Measurements from ENCODE around the gene BZW2. TPM values are rescaled to one million over a fixed set of nuclear protein-coding genes. Genes with fewer than 3 reads are reported as not detected.

The BZW2 gene
- total and polyA plus RNA-seq, 2 of the 13 experiments (the other 11 are each of a cell fraction or from before 2014, with no cell fraction given) = 21.8 to 95.2 TPM

DNA sequence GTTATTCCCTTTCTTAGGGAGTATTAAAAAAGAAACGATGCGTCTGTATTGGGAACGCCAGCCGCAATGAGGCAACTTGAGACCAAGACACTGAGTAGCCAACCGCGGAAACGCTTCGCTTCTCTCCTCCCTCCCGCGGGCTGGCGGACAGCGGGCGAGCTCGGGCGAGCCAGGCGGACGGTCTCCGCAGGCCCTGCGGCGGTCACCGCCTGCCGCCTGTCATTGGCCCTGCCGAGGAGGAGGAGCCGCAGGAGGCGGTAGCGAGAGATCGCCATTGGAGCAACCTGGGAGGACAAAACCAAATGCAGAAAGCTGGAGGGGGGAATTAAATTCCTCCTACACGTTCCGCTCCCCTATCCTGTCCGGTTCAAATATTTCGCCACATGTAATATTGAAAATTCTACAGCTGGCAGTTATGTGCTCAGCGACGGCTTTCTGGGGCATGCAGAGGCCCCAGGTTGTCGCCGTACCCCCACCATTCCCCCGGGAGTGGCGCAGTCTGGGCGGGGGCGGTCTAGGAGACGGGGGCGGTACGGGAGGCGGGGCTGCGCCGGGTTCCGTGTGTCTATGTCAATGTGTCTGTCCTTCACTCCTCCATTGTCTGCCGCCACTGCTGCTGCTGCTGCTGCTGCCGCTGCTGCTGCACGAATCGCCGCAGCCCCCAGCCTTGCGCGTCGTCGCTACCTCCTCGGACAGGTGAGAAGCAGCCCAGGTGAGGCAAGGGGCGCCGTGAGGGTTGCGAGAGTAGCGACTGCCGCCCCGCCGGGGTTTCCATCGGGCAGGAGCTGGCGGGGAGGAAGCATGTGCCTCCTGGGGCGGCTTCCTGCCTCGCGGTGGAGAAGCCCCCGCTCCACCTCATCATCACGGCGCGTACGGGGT, at the start of gene BZW2, which contains the start of gene ANKMY2 (continued):
- TF ChIP-seq IKZF4 (CRISPR knock-in tag; IDR thresholded peaks at IDR 0.05; ENCODE audit: borderline replicate concordance, low read depth, not compliant biosample characterization) (peak; percentile 45), KDM4B (CRISPR knock-in tag; IDR thresholded peaks at IDR 0.05) (peak; percentile 74; the same call in 1 of the 2 replicates), ZNF670 (CRISPR knock-in tag; IDR thresholded peaks at IDR 0.05; ENCODE audit: borderline replicate concordance) (peak; percentile 77; the same call in 1 of the 2 replicates), CENPX (CRISPR knock-in tag; IDR thresholded peaks at IDR 0.05) (no peak), PHB2 (IDR thresholded peaks at IDR 0.05; ENCODE audit: partially characterized antibody) (no peak), SNAI1 (CRISPR knock-in tag; IDR thresholded peaks at IDR 0.05; ENCODE audit: borderline replicate concordance) (peak; percentile 78; the same call in 1 of the 2 replicates), KDM1A (CRISPR knock-in tag; IDR thresholded peaks at IDR 0.05) (no peak), MTA3 (CRISPR knock-in tag; IDR thresholded peaks at IDR 0.05) (no peak), HNRNPK (IDR thresholded peaks at IDR 0.05; ENCODE audit: low read depth, low read length, poor library complexity, severe bottlenecking) (no peak), ZNF274 (CRISPR knock-in tag; IDR thresholded peaks at IDR 0.05) (no peak), ZEB1 (IDR thresholded peaks at IDR 0.05; ENCODE audit: insufficient replicate concordance, low read depth) (peak; percentile 46), XRCC5 (optimal IDR thresholded peaks at IDR 0.05; ENCODE audit: low read length) (peak; percentile 51), ZNF556 (CRISPR knock-in tag; IDR thresholded peaks at IDR 0.05; ENCODE audit: borderline replicate concordance) (peak; percentile 16), EHMT2 (IDR thresholded peaks at IDR 0.05; ENCODE audit: borderline replicate concordance, low read depth, low read length) (no peak), ZNF616 (CRISPR knock-in tag; IDR thresholded peaks at IDR 0.05; ENCODE audit: low read depth) (no peak), DR1 (CRISPR knock-in tag; IDR thresholded peaks at IDR 0.05) (peak; percentile 81), HOMEZ (CRISPR knock-in tag; IDR thresholded peaks at IDR 0.05; ENCODE audit: low read depth) (0 out of 2 replicates have a peak, but pooled peaks have one; percentile 9), GPN1 (CRISPR knock-in tag; IDR thresholded peaks at IDR 0.05; ENCODE audit: borderline replicate concordance) (no peak; the same call in 1 of the 2 replicates), HES4 (CRISPR knock-in tag; IDR thresholded peaks at IDR 0.05; ENCODE audit: borderline replicate concordance) (0 out of 2 replicates have a peak, but pooled peaks have one; percentile 20), CHD2 (IDR thresholded peaks at IDR 0.05; ENCODE audit: low read depth, low read length) (no peak)
- TF ChIP-seq, protein P1, sequence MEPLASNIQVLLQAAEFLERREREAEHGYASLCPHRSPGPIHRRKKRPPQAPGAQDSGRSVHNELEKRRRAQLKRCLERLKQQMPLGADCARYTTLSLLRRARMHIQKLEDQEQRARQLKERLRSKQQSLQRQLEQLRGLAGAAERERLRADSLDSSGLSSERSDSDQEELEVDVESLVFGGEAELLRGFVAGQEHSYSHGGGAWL (CRISPR knock-in tag; IDR thresholded peaks at IDR 0.05) = peak; percentile 84; the same call in 1 of the 2 replicates
- TF ChIP-seq, protein P2, sequence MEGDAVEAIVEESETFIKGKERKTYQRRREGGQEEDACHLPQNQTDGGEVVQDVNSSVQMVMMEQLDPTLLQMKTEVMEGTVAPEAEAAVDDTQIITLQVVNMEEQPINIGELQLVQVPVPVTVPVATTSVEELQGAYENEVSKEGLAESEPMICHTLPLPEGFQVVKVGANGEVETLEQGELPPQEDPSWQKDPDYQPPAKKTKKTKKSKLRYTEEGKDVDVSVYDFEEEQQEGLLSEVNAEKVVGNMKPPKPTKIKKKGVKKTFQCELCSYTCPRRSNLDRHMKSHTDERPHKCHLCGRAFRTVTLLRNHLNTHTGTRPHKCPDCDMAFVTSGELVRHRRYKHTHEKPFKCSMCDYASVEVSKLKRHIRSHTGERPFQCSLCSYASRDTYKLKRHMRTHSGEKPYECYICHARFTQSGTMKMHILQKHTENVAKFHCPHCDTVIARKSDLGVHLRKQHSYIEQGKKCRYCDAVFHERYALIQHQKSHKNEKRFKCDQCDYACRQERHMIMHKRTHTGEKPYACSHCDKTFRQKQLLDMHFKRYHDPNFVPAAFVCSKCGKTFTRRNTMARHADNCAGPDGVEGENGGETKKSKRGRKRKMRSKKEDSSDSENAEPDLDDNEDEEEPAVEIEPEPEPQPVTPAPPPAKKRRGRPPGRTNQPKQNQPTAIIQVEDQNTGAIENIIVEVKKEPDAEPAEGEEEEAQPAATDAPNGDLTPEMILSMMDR (CRISPR knock-in tag; IDR thresholded peaks at IDR 0.05) = no peak; the same call in 1 of the 2 replicates
- TF ChIP-seq, protein P3, sequence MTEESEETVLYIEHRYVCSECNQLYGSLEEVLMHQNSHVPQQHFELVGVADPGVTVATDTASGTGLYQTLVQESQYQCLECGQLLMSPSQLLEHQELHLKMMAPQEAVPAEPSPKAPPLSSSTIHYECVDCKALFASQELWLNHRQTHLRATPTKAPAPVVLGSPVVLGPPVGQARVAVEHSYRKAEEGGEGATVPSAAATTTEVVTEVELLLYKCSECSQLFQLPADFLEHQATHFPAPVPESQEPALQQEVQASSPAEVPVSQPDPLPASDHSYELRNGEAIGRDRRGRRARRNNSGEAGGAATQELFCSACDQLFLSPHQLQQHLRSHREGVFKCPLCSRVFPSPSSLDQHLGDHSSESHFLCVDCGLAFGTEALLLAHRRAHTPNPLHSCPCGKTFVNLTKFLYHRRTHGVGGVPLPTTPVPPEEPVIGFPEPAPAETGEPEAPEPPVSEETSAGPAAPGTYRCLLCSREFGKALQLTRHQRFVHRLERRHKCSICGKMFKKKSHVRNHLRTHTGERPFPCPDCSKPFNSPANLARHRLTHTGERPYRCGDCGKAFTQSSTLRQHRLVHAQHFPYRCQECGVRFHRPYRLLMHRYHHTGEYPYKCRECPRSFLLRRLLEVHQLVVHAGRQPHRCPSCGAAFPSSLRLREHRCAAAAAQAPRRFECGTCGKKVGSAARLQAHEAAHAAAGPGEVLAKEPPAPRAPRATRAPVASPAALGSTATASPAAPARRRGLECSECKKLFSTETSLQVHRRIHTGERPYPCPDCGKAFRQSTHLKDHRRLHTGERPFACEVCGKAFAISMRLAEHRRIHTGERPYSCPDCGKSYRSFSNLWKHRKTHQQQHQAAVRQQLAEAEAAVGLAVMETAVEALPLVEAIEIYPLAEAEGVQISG (CRISPR knock-in tag; IDR thresholded peaks at IDR 0.05) = peak; percentile 60
